IPS-18c (cell line): ENCODE results near the gene PLCB1.
"Not testable (repeated sequence)": the region's sequence is repeated elsewhere in the genome, so short reads cannot be mapped to it uniquely, and the experiment has no call there.

Source experiments
- H3K4me3 ChIP-seq: 2 replicates; pipeline ENCODE4 v1.7.0; 2013; ENCODE audit warnings: low read depth, mild to moderate bottlenecking, low read length, moderate library complexity; ENCODE audit not compliant: insufficient read depth
- H3K9me3 ChIP-seq: one replicate; pipeline ENCODE4 v1.6.1; 2013; ENCODE audit warnings: mild to moderate bottlenecking, low read length, moderate library complexity; ENCODE audit not compliant: control insufficient read depth, insufficient read depth

PLCB1 gene

DNA sequence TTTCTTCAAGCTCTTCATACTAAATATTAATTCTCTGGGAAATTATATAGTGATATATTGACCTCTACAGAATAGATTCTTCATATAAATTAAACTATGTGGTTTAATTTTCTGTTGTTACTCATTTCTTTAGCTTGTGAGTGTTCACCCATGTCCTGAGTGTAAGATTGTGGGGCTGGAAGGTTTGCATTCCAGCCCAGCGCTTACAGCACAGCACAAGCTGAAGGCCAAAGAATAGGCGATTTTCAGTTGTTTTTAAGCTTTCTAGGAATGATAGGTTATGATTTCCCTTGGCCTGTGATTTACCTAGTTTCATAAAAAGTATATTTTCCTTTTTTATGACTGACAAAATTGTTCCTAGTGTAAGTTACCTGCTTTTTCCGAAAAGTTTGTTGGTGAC lies 194.1 kb downstream of the PLCB1 start:
- no peaks in the 10 kb centered on the region for H3K9me3 ChIP-seq
- no peak overlapping the region for H3K4me3 ChIP-seq

DNA sequence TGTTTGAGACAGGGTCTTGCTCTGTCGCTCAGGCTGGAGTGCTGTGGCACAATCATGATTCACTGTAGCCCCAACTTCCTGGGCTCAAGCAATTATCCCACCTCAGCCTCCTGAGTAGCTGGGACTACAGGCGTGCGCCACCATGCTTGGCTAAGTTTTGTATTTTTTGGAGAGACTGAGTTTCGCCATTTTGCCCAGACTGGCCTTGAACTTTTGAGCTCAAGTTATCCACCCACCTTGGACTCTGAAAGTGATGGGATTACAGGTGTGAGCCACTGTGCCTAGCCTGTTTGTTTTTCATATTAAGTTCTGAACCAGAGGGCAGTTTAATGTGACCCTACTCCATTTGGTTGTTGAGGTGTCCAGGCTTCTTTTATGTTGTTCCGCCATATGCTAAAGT lies 194.8 kb downstream of the PLCB1 start:
- Histone ChIP-seq H3K9me3 (no peaks in the 10 kb centered on the region), H3K4me3 (no peak overlapping the region)

GRCh38 chr20:8328189-8328588 lies 196.1 kb downstream of the PLCB1 start:
- no peak overlapping the region for H3K4me3 ChIP-seq
- H3K9me3 ChIP-seq = no peaks in the 10 kb centered on the region

- no peak overlapping the region for H3K4me3 ChIP-seq
- H3K9me3 ChIP-seq = no peaks in the 10 kb centered on the region
Observed at GRCh38 chr20:8330319-8330784, 198.3 kb downstream of the PLCB1 start.

DNA sequence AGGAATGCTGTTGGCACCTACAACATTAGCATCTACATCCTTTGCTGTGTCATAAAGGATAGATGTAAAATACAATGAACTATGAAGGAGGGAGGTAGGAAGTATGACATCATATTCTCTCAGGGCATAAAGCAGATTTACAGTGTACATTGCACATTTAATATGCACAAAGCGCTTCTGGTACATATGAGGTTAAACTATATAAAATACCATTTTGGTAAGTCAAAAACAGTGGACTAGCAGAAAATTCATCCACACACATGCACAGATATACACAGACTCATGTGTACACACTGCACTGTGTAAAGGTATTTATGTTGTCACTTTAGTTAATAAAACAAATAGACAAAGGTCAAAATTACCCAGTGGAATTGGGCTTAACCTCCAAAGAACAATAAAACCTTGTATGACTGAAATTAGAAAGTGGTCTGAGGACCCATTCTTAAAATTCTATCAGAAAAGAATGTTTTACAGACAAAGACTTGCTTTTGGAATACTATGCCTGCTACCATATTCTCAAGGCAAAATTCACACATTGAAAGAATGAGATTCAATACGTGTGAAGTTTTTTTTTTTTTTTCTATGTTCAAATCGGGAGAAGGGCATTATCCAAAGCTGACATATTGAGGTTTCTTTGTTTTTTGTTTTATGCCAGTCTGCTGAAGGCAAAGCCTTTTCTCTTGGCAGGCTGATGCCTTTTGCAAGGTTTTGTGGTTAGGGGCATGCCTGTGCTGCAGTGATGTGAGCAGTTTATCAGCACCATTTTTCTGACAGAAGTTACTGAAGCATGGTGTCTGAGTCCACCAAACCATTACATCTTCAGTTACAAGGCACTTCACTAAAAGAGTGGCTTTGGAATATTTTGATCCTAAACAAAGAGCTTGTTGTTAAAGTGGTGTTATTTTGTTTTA lies 199.0 kb downstream of the PLCB1 start:
- Histone ChIP-seq H3K4me3 (no peak overlapping the region), H3K9me3 (no peaks in the 10 kb centered on the region)

- Histone ChIP-seq H3K9me3 (no peaks in the 10 kb centered on the region), H3K4me3 (no peak overlapping the region)
Observed at GRCh38 chr20:8331740-8332412, 199.8 kb downstream of the PLCB1 start.

- H3K4me3 ChIP-seq = no peak overlapping the region
- no peaks in the 10 kb centered on the region for H3K9me3 ChIP-seq
Observed at GRCh38 chr20:8334641-8335040, 202.6 kb downstream of the PLCB1 start.

DNA sequence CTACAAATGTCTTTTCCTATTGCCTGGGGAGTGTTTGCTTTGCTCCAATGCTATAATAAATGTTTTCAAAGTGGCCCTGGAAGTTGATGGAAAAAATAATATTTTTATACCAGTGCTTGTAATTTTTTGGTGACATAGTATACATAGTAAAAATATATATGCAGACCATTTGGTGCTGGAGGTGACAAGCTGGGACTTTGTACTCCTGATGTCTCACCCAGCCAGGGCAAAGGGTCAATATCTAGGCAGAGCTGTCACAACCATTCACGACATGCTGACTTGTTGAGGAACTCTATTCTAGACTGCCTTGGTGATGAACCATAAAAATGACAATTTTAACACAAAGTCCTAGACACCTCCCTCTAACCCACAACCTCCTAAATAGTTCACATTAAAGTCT lies 203.0 kb downstream of the PLCB1 start:
- Histone ChIP-seq H3K9me3 (no peaks in the 10 kb centered on the region), H3K4me3 (no peak overlapping the region)

DNA sequence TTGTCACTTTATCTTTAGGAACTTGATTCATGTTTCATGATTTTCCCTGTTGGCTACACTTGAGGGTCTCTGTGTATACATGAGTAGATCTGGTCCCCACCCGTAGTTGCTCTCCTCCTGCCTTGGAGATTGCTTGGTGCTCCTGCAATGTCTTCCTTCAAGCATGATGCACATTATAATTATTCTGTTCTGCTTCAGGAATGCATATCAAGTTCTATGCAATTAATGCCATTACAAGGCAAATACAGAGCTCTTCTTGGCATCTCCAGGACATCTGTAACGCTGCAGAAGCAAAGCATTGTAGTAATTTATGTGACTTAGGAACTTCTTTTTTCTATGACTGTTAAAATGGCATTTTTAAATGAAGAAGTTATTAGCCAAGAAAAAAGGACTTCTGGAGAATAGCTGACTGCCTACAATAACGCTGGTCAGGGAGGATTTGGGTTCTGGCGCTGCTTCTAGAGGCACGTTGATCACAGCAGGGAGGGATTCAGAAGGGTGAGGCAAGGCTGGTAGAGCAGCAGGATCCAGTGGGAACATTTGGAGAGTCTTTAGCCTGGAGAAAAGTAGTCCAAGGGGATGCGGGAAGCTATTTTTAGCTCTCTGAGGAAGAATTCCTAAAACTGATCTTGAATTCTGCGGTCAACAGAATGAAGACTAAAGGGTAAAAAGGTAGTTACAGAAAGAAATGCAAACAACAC lies 203.6 kb downstream of the PLCB1 start:
- Histone ChIP-seq H3K9me3 (no peaks in the 10 kb centered on the region), H3K4me3 (no peak overlapping the region)

GRCh38 chr20:8339349-8339748 lies 207.3 kb downstream of the PLCB1 start:
- Histone ChIP-seq H3K4me3 (no peak overlapping the region), H3K9me3 (no peaks in the 10 kb centered on the region)

DNA sequence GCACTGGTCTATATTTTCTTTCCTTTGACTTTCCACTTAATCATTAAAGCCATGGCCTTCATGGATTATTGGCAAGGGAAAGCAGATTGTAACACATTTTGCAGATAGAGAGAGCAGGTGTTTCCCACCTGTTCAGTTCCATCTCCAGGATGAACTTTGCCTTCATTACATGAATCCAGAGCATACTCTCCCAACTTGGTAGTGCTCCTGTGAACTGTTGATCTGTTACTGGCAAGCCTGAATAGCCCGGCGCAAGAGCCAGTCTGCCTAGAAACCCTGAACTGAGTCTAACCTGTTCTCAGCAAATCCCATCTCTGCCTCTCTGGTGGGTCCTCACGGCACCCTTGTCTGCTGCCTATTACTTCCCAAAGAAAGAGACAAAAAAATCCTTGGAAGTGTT lies 210.3 kb downstream of the PLCB1 start:
- Histone ChIP-seq H3K9me3 (no peaks in the 10 kb centered on the region), H3K4me3 (no peak overlapping the region)

- Histone ChIP-seq H3K9me3 (no peaks in the 10 kb centered on the region), H3K4me3 (no peak overlapping the region)
Observed at GRCh38 chr20:8344106-8344505, 212.0 kb downstream of the PLCB1 start.

DNA sequence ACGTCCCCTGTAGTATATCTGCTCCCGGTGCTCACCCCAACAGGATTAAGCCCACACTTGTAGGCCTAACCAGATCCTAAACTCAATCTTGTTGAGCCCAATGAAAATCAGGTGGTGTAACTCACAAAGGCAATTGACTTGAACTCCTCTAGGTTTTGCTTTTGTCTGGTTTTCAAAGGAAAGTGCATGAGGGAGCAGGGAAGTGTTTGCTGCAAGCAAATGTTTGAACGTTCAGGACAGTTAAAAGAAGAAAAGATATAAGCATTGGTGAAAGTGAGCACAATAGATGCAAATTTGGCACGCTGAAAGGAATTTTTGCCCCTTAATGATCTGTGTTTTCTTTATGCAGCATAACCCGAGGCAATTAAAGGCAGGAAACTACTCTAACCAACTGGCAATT lies 212.6 kb downstream of the PLCB1 start:
- Histone ChIP-seq H3K4me3 (no peak overlapping the region), H3K9me3 (no peaks in the 10 kb centered on the region)

DNA sequence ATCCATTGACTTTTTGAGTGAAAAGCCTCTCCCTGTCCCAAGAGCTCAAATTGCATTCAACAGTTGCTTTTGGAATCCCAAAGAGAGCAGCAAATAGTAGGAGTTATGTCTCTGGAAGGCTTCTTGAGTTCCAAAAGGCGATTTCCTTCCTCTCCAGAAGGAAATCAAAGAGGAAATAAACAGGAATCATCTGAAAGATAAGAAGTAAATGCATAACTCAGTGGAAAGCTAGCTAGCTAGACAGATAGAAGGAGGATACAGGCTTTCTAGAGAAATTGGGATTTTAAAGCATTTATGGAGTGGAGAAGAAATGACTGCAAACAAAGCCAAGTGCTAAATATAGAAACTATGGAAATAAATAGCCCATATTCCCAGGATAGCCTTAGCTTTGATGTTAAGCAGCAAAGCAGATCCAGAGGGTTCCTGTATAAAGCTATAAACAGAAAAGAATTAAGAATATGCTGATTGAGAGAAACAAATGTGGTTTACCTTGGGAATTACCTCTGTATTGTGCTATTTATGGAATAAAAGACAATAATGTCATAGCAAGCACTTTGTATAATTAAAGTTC lies 214.7 kb downstream of the PLCB1 start:
- no peaks in the 10 kb centered on the region for H3K9me3 ChIP-seq

DNA sequence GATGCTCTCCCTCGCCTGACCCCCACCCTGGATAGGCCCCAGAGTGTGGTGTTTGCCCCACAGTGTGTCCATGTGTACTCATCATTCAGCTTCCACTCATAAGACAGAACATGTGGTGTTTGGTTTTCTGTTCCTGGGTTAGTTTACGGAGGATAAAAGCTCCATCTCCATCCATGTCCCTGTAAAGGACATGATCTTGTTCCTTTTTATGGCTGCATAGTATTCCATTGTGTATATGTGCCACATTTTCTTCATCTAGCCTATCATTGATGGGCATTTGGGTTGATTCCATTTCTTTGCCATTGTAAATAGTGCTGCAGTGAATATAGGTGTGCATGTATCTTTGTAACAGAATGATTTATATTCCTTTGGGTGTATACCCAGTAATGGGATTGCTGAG lies 218.2 kb downstream of the PLCB1 start:
- not testable (repeated sequence) for H3K4me3 ChIP-seq, H3K9me3 ChIP-seq

More for the DNA sequence above, 214.7 kb downstream of the PLCB1 start:
- no peak overlapping the region for H3K4me3 ChIP-seq

DNA sequence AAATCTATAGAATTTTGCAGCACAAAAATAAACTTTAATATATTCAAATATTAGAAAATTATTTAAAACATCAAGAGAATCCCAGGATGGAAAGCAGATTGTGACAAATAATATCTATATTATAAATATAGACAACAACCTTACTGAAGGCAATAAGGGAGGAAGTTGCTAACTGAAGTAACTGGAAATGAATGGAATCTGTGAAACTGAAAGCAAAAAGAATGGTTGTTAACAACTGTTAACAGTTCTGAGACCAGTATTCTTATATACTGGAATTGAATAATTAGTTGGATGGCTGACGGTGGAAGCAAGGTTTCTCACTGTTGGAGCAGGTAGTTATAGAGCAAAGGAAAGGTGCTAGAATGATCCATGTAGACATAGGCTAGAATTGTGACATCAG lies 220.4 kb downstream of the PLCB1 start:
- Histone ChIP-seq H3K9me3 (no peaks in the 10 kb centered on the region), H3K4me3 (no peak overlapping the region)

GRCh38 chr20:8353512-8353911 lies 221.4 kb downstream of the PLCB1 start:
- no peak overlapping the region for H3K4me3 ChIP-seq
- H3K9me3 ChIP-seq = no peaks in the 10 kb centered on the region
